ENCODE data around the gene DERA.
"Not testable (repeated sequence)": the region's sequence is repeated elsewhere in the genome, so short reads cannot be mapped to it uniquely, and the experiment has no call there.

Gene DERA

DNA sequence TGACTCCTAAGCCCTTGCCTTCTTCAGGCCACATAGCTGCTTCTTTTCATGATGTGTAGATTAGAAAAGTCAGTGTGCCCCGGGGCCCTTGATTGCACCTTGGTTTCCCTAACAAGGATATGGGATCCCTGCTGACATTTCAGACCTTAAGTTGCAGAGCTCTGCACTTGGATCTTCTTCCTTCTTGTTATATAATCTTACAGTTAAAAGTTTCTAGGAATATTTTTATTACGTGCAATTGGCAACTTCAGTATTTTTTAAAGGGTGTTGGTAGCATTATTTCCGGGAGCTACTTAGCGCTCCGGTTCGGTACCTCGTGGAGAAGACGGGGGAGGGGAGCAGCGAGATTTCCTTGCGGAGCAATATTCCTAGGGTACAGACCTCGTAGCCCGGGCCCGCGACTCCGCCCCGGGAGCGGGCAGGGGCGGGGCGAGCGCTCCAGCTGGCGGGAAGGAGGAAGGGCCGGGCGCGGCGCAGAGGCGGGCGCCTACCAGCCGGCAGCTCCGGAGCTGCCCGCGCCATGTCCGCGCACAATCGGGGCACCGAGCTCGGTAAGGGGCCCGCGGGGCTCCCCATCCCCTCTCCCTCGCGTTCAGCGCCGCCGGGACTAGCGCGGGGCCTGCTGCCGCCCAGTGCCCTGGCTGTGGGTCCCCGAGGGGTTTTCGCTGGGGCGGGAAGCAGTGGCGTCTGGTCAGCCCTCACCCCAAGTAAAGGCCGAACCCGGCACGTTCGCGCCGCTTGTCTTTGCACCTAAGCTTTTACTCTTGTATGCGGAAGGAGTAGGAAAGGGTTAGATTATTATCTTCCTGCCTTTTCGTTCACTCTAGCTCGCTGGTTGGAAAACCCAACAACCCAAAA is at the start of gene DERA:
DERA (plus strand) TSS at position 469 of the 858 bp plus-strand sequence; CDS start at position 521, 52 bp downstream.
- peak; percentile 69 to 73 for DNase-seq

DNA sequence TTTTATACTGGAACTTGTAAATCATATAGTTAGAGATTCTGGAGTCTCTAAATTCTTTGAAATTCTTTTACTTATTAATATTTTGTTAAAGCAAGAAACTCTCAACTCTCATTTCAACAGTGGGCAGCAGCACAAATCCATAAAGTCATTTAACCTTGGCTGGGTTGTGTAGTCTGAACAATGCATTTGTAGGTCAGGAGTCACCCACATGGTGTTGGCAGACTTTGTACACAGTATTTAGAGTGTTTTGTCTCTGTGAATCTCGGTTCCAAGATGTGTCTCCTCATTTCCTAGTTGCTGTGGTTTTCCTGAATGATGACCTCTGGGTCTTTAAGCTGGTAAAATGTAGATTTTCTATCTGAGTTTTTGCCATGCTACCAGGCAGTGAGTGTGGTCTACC is 49.7 kb upstream of the DERA start:
- DNase-seq: no peak

DNA sequence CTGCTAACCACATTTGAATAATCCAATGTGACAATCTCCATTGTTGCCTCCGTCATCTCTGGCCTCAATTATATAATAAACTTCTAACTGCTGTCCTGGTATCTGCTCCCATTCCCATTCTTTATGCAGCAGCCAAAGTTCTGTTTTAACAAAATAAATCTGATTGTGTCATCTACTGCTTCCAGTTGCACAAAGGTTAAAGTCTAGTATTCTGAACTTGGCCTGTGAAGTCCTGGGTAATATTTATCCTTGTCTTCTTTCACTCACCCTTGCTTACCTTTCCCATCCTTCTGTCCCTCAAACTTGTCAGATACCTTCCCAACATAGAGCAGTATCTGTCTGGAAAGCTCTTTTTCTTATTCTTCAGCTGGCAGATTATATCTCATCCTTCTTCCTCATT is 48.3 kb upstream of the DERA start:
- DNase-seq: no peak

DNA sequence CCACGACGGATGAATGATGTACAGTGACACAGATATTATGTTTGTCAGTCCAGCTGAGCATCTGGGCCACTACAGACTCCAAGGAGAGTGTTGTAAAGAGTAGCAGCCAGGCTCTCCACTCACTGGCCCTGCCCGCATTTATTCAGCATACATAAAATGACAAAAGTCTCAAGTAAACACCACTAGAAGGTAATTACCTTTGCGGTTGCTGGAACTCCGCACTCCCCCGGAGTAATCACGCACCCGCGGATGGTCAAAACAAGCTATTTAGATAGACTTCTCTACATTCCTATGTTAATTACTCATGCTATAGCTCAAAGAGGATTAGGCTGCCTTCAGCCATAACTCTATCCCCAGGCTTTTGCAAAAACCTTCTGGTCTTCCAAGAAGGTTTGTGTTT is 47.8 kb upstream of the DERA start:
- no peak for DNase-seq

DNA sequence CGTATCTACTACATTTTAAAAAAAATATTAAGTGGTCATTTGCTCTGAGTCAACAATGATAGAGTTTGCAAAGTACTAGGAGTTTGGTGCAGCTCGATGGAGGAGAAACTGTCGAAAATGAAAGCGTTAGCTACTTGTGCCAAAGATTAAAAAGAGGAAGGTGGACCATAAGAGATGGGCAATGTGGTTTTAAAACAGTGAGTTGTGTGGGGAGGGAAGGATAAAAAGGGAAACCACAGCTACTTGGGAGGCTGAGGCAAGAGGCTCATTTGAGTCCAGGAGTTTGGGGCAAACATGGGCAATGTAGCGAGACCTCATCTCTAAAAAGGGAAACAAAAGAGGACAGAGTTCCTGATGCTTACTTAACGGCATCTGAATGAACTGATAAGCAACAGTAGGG is 47.1 kb upstream of the DERA start:
- DNase-seq: no peak

DNA sequence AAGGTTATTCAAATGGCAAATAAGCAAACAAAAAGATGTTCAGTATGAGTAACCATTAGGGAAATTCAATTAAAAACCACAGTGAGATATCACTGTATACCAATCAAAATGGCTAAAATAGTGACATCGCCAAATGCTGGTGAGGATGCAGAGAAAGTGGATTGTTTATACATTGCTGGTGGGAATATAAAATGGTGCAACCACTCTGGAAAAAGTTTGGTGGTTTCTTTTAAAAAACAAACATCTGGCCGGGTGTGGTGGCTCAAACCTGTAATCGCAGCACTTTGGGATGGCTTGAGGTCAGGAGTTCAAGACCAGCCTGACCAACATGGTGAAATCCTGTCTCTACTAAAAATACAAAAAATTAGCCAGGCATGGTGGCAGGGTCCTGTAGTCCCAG is 42.9 kb upstream of the DERA start:
- DNase-seq: no peak

DNA sequence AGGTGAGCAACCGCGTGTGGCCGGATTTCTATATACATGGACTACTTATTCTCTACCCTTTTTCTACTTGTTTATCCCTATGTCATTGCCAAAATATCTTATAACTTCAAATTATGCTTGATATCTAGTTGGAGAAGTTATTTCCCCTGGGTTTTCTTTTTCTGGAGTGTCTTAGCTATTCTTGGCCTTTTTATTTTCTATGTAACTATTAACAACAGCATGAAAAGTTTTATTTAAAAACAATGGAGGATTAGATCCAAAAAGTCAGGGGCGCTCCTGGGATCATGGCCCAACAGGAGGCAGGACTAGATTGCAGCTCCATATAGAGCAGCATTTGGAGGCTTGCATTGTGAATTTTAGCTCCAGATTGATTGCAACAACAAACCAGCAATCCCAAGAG is 37.6 kb upstream of the DERA start:
- DNase-seq: no peak

DNA sequence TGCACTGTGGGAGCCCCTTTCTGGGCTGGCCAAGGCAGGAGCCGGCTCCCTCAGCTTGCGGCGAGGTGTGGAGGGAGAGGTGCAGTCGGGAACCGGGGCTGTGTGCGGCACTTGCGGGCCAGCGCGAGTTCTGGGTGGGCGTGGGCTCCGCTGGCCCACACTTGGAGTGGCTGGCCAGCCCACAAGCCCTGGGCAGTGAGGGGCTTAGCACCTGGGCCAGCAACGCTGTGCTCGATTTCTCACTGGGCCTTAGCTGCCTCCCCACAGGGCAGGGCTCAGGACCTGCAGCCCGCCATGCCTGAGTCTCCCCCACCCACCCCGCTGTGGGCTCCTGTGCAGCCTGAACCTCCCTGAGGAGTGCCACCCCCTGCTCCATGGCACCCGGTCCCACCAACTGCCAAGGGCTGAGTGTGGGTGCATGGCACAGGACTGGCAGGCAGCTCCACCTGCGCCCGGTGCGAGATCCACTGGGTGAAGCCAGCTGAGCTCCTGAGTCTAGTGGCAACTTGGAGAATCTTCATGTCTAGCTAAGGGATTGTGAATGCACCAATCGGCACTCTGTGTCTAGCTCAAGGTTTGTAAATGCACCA is 36.5 kb upstream of the DERA start:
- DNase-seq: not testable (repeated sequence)

DNA sequence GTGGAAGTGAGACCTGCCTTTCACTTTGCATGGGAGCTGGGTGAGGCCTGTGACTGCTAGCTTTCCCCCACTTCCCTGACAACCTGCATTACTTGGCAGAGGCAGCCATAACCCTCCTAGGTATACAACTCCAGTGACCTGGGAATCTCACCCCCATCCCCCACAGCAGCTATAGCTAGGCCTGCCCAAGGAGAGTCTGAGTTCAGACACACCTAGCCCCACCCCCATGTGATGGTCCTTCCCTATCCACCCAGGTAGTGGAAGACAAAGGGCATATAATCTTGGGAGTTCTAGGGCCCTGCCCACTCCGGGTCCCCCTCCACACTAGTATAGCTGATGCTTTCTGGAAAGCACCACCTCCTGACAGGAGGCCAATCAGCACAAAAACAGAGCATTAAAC is 35.3 kb upstream of the DERA start:
- no peak for DNase-seq

DNA sequence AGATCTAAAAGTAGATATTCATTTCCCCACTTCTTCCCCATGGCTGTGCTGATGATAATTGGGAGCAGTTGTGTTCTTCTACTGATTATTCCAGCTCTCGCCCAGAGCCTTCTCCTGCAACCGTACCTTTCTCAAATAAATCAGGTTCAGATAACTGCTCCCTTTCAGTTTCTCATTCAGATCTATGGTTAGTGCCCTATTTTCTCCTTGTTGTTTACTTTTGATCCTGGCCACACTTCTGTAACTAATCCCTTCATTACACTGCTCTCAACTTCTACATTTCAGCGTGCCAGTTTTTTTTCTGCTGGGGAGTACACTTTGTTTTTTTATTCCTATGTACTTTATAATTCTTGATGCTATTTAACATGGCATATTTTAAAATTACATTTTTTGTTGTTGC is 31.7 kb upstream of the DERA start:
- DNase-seq: no peak

DNA sequence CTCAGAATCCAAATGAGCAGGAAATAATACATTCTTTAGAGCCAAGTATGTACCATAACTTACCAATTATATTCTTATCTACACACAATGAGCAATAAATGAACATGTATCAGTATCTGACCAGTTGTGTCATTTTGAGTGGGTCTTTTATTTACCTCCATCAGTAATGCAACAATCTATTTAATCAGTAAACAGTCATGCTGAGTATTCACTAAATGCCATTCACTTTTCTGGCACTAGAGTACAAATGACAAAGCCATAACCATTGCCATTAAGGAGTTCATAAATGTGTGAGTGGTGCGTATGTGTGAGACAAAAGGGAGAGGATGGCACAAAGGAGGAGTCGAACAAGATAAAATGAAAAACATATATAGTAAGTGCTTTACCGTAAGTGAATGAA is 30.4 kb upstream of the DERA start:
- DNase-seq: no peak

DNA sequence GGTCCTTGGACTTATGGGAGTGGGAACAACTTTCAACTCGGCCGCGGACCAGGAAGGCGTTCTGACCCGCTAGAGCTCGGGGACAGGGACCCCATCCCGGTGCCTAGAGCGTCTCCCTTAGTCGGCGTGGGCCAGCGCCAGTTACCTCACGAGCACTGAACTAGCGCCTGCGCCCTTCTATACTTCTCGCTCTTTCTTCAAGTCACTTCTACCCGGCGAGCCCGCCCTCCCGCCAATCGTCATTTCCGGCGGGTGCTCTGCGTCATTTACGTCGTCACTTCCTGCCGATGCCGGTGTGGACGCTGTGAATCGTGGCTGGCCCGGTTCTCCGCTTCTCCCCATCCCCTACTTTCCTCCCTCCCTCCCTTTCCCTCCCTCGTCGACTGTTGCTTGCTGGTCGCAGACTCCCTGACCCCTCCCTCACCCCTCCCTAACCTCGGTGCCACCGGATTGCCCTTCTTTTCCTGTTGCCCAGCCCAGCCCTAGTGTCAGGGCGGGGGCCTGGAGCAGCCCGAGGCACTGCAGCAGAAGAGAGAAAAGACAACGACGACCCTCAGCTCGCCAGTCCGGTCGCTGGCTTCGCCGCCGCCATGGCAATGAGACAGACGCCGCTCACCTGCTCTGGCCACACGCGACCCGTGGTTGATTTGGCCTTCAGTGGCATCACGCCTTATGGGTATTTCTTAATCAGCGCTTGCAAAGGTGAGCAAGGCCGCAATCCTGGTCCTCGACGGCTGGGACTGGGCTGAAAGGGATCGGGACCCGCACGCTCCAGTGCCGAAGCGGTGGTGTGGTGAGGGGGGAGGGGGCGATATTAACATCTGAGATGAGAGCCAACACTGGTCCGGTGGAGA is 28.8 kb upstream of the DERA start, which contains the start of gene STRAP:
STRAP (plus strand) TSS at position 270 of the 854 bp plus-strand sequence; CDS start at position 591, 321 bp downstream.
- DNase-seq: peak; percentile 94

DNA sequence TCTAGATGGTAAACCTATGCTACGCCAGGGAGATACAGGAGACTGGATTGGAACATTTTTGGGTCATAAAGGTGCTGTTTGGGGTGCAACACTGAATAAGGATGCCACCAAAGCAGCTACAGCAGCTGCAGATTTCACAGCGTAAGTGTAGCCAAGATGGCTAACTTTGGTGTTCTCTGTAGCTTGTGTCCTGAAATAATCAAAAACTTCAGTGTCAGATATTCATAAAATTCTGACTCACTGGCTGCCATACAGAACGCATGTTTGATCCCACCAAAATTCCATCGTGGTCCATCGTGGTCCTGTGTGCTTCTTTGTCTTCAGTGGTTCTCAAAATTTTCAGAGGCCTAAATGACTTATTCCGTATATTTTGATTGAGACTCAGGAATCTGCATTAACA is 27.6 kb upstream of the DERA start:
- DNase-seq: no peak

DNA sequence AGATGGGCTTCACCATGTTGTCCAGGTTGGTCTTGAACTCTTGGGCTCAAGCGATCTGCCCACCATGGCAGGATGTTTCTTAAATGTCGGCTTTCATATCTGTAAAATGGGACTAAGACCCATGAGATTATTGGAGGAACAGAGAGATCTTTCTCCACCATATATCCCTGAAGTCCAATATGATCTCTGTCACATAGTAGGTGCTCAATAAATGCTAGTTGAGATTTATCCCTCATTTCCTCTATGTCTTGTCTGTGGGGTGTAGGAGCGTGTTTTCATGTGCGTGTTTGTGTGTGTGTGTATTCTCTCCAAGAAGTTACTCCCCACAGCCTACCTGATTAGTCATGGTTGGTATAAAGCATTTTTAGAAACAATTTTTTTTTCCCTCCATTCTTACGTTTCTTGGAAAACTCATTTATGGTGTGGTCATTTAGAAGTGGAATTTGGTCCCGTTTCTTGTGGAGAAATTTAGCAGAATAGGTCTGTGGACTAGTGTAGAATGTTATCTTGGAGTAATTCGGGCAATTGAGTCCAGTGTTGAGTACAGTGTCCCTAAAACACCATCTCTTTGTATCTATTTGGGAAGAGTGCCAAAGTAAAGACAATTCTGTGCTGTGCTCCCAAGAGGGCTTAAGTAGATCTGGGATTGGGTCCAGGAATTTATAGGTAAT is 24.6 kb upstream of the DERA start:
- no peak for DNase-seq

DNA sequence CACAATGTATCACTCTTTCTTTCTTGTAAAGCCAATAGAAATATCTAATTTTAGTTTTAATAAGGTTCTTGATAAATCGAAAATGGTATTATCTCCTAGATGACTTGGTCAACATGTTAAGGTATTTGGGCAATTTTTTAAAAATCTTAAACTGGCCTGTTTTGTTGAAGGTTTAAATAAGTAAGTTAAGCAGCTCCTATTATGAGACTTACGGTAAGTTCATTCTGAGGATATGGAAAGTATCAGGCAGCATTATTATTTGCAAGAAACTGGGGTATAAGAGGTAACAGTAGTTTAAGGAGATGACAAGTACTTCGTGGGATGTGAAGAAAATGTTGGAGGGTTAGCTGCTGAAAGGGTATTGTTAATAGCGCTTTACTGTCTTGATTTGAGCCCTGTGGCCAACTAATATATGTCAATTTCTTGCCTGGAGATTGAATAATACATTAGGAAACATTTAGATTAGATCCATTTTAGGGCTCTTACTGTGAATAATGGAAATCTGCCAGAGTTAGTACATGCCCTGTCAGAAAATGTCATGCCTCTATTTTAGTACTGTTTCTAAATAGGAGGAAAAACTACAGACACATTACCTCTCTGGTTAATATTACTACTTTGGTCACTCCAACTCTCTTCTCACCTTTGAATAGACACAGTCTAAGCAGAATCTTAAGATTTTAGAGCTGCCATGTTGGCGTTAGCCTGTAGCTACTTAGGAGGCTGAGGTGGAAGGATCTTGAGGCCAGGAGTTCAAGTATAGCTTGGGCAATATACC is 23.9 kb upstream of the DERA start:
- no peak for DNase-seq

DNA sequence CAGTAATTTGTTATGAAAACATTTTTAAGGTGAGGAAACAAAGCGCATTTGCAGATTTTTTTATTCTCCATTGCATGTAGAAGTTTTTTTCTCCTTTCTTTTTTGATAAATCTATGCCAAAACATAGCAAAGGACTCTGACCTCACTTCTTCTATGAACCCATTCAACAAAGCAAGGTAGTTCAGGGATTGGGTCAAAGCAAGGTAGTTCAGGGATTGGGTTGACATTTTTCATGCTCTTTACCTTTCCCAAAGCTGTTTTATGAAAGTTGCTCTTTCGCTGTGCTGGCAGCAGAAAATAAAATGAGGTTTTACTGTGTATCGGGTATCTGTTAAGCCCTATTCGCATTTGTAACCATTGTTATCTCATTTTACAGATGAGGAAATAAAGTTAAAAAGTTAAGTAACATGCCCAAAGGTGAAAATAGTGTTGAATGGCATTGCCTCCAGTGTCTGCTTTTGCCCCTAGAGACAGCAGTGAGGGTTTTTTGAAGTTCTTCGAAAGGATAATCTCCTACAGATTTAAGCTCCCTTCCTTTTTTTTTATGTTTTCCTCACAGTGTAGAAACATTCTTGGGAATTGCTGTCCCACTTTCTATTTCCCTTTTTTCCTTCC is 18.4 kb upstream of the DERA start:
- DNase-seq: no peak

DNA sequence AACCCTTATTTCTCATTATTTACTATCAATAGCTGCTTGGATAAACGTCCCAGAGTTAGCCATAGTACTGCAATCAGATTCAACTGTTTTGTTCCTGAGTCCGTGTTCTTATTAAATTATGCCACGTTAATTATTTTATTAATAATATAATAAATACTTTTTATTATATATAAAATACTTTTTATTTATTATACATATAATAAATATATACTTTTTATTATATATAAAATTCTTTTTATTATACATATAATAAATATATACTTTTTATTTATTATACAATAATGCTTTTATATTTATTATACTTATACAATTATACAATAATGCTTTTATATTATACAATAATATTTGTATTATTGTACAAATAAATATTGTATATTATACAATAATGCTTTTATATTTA is 17.9 kb upstream of the DERA start:
- DNase-seq: no peak

DNA sequence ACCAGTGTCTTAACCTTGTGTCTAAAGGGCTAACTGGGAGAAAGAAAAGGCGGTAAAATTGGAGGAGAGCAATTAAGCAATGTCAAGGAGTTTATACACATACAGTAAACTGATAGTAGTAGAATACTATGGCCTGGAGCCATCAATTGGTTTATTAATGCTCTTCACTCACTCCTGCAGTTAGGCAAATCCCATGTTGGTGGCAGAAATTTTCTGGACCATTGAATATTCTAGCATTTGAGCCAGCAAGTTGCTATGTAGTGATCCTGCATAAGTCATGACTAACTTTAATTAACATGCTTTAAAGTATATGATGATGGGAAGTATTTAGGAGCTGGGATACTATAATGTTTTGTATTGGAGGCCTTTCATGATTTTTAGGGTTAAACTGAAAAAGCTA is 14.3 kb upstream of the DERA start:
- DNase-seq: no peak

DNA sequence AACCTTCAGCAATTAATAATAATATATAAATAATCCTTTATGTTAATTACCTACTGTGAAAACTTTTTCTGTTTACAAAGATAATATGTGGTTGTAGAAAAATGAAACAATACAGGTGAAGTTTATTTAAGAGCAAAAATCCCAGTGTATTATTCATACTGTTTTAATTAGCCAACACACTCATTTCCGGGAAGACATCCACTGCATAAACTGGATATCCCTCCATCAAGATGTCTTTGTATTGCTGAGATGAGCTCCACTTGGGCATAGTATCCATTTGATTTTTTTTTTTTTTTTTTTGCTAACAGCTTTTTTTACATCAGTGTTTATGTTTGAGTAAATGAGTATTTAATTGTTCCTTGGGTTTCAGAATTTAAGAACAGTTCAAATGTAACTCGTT is 13.7 kb upstream of the DERA start:
- DNase-seq: no peak

DNA sequence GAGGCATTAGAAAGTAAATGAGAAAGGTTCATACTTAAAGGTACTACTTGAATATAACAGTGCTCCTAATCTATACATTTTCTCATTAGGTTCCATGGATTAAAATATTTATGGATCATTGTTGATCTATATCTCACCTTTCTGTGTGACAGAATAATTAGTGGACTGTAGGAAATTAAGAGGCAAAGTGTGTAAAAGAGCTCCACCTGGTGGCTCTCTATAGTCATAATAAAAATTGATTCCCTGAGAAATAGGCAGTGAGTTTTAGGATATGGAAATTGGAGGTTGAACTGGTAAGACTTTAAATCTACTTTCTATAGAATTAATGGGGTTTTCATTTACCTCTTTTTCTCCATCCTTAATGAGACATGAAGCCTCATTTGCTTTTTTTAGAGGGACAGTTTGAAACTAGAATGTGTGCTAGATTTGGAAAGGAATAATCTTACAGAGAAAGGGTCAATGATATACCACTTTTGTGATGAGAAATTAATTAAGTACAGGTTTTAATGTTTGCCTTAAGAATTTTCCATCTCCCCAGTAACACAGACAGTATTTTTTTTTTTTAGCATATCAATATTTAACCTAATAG is 11.8 kb upstream of the DERA start:
- DNase-seq: no peak

DNA sequence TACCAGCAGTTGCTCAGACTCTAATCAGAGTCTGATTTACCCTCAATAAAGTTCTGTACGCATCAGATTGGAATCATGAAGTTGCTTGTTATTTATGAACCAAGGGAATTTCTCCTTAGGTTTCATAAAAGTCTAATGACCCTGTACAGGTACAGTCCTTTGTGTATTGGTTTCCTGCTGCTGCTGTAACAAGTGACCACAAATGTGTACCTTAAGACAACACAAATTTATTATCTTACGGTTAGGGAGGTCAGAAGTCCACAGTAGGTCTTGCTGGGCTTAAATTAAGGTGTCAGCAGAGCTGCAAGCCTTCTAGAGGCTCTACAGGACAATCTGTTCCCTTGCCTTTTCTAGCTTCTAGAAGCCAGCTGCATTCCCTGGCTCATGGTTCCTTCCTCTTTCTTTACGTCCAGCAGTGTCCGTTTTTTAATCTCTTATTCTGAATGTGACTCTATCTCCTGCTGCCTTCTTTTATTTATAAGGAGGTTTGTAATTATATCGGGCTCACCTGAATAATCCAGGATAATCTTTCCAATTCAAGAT is 6.7 kb upstream of the DERA start:
- no peak for DNase-seq

All from activated CD4-positive, alpha-beta T cell treated with anti-CD3 and anti-CD28 coated beads, Interleukin-2, amount 50 U/mL, for 48 hours (primary cell).